ENCODE data around the gene GARIN1A. TPM values are rescaled to one million over a fixed set of nuclear protein-coding genes. Genes with fewer than 3 reads are reported as not detected.
A peak's percentile ranks its signal among the peaks of the same experiment; 100 is the strongest.
"Not testable (repeated sequence)": the region's sequence is repeated elsewhere in the genome, so short reads cannot be mapped to it uniquely, and the experiment has no call there.

GARIN1A gene
- polyA plus RNA-seq, 1 donor = 1.6 TPM

- H3K27ac ChIP-seq (ENCODE audit: low read length); H3K27me3 ChIP-seq (ENCODE audit: control insufficient read depth, insufficient read depth, low read length); H3K4me3 ChIP-seq (ENCODE audit: low read length); DNase-seq; H3K4me1 ChIP-seq (ENCODE audit: control insufficient read depth, insufficient read depth, low read length); H3K9me3 ChIP-seq (ENCODE audit: control insufficient read depth, low read depth, low read length); H3K36me3 ChIP-seq (ENCODE audit: control insufficient read depth, insufficient read depth, low read length): not testable (repeated sequence)
- no CpG with 5 or more reads among the region's 5 CpGs for WGBS (ENCODE audit: insufficient coverage, low lambda C conversion rate)
These were observed 13.7 kb upstream of the GARIN1A start for GRCh38 chr7:128658428-128658827.

GRCh38 chr7:128660596-128660995 is 11.5 kb upstream of the GARIN1A start:
- Histone ChIP-seq H3K9me3 (ENCODE audit: control insufficient read depth, low read depth, low read length) (peaks cover 2% of the 10 kb centered on the region), H3K27me3 (ENCODE audit: control insufficient read depth, insufficient read depth, low read length) (no peaks in the 10 kb centered on the region), H3K4me3 (ENCODE audit: low read length) (no peak overlapping the region), H3K36me3 (ENCODE audit: control insufficient read depth, insufficient read depth, low read length) (no peaks in the 10 kb centered on the region), H3K4me1 (ENCODE audit: control insufficient read depth, insufficient read depth, low read length) (no peaks in the 10 kb centered on the region), H3K27ac (ENCODE audit: low read length) (no peak overlapping the region)
- no peak for DNase-seq
- WGBS (ENCODE audit: insufficient coverage, low lambda C conversion rate) = 100% methylated on average over 1 of the region's 3 CpGs

- H3K4me1 ChIP-seq (ENCODE audit: control insufficient read depth, insufficient read depth, low read length) = no peaks in the 10 kb centered on the region
These were observed 10.6 kb upstream of the GARIN1A start for GRCh38 chr7:128661446-128661845.

GRCh38 chr7:128662091-128662490 is 10.0 kb upstream of the GARIN1A start:
- WGBS (ENCODE audit: insufficient coverage, low lambda C conversion rate) = 100% methylated on average over 1 of the region's 3 CpGs

More at GRCh38 chr7:128661446-128661845, 10.6 kb upstream of the GARIN1A start:
- Histone ChIP-seq H3K27ac (ENCODE audit: low read length) (no peak overlapping the region), H3K9me3 (ENCODE audit: control insufficient read depth, low read depth, low read length) (peaks cover 2% of the 10 kb centered on the region), H3K4me3 (ENCODE audit: low read length) (no peak overlapping the region), H3K36me3 (ENCODE audit: control insufficient read depth, insufficient read depth, low read length) (no peaks in the 10 kb centered on the region), H3K27me3 (ENCODE audit: control insufficient read depth, insufficient read depth, low read length) (no peaks in the 10 kb centered on the region)
- no peak for DNase-seq
- WGBS (ENCODE audit: insufficient coverage, low lambda C conversion rate) = 100% methylated on average over 3 of the region's 5 CpGs

GRCh38 chr7:128663223-128663622 is 8.9 kb upstream of the GARIN1A start:
- H3K27ac ChIP-seq (ENCODE audit: low read length); H3K9me3 ChIP-seq (ENCODE audit: control insufficient read depth, low read depth, low read length): not testable (repeated sequence)
- WGBS (ENCODE audit: insufficient coverage, low lambda C conversion rate) = no CpG with 5 or more reads among the region's 3 CpGs

More at GRCh38 chr7:128662091-128662490, 10.0 kb upstream of the GARIN1A start:
- Histone ChIP-seq H3K4me3 (ENCODE audit: low read length) (no peak overlapping the region), H3K4me1 (ENCODE audit: control insufficient read depth, insufficient read depth, low read length) (no peaks in the 10 kb centered on the region), H3K36me3 (ENCODE audit: control insufficient read depth, insufficient read depth, low read length) (no peaks in the 10 kb centered on the region), H3K27me3 (ENCODE audit: control insufficient read depth, insufficient read depth, low read length) (no peaks in the 10 kb centered on the region), H3K27ac (ENCODE audit: low read length) (no peak overlapping the region), H3K9me3 (ENCODE audit: control insufficient read depth, low read depth, low read length) (peaks cover 2% of the 10 kb centered on the region)
- DNase-seq = no peak

GRCh38 chr7:128665057-128665456 is 7.0 kb upstream of the GARIN1A start:
- no peaks in the 10 kb centered on the region for H3K4me1 ChIP-seq (ENCODE audit: control insufficient read depth, insufficient read depth, low read length)
- no peaks in the 10 kb centered on the region for H3K36me3 ChIP-seq (ENCODE audit: control insufficient read depth, insufficient read depth, low read length)
- no peak for DNase-seq
- H3K4me3 ChIP-seq (ENCODE audit: low read length) = no peak overlapping the region
- WGBS (ENCODE audit: insufficient coverage, low lambda C conversion rate) = 50% methylated on average over 1 of the region's 1 CpG
- no peaks in the 10 kb centered on the region for H3K27me3 ChIP-seq (ENCODE audit: control insufficient read depth, insufficient read depth, low read length)
- H3K27ac ChIP-seq (ENCODE audit: low read length) = no peak overlapping the region
- peaks cover 2% of the 10 kb centered on the region for H3K9me3 ChIP-seq (ENCODE audit: control insufficient read depth, low read depth, low read length)

More at GRCh38 chr7:128663223-128663622, 8.9 kb upstream of the GARIN1A start:
- not testable (repeated sequence) for H3K4me3 ChIP-seq (ENCODE audit: low read length); H3K27me3 ChIP-seq (ENCODE audit: control insufficient read depth, insufficient read depth, low read length); DNase-seq; H3K4me1 ChIP-seq (ENCODE audit: control insufficient read depth, insufficient read depth, low read length); H3K36me3 ChIP-seq (ENCODE audit: control insufficient read depth, insufficient read depth, low read length)

GRCh38 chr7:128666200-128666599 is 5.9 kb upstream of the GARIN1A start:
- H3K27ac ChIP-seq (ENCODE audit: low read length) = no peak overlapping the region
- no peak for DNase-seq
- H3K9me3 ChIP-seq (ENCODE audit: control insufficient read depth, low read depth, low read length) = peaks cover 2% of the 10 kb centered on the region
- H3K4me3 ChIP-seq (ENCODE audit: low read length) = no peak overlapping the region
- no peaks in the 10 kb centered on the region for H3K36me3 ChIP-seq (ENCODE audit: control insufficient read depth, insufficient read depth, low read length)
- 67% methylated on average over 1 of the region's 8 CpGs for WGBS (ENCODE audit: insufficient coverage, low lambda C conversion rate)
- H3K4me1 ChIP-seq (ENCODE audit: control insufficient read depth, insufficient read depth, low read length) = no peaks in the 10 kb centered on the region
- no peaks in the 10 kb centered on the region for H3K27me3 ChIP-seq (ENCODE audit: control insufficient read depth, insufficient read depth, low read length)

- no peaks in the 10 kb centered on the region for H3K36me3 ChIP-seq (ENCODE audit: control insufficient read depth, insufficient read depth, low read length)
- no peak overlapping the region for H3K4me3 ChIP-seq (ENCODE audit: low read length)
- no CpG with 5 or more reads among the region's 7 CpGs for WGBS (ENCODE audit: insufficient coverage, low lambda C conversion rate)
- H3K27me3 ChIP-seq (ENCODE audit: control insufficient read depth, insufficient read depth, low read length) = no peaks in the 10 kb centered on the region
- peak in 1 of 2 donors; percentile 16 for DNase-seq
- no peak overlapping the region for H3K27ac ChIP-seq (ENCODE audit: low read length)
- no peaks in the 10 kb centered on the region for H3K9me3 ChIP-seq (ENCODE audit: control insufficient read depth, low read depth, low read length)
- H3K4me1 ChIP-seq (ENCODE audit: control insufficient read depth, insufficient read depth, low read length) = no peaks in the 10 kb centered on the region
These were observed 930 bp downstream of the GARIN1A start for GRCh38 chr7:128672927-128673517.

GRCh38 chr7:128673571-128673970 is 1.5 kb downstream of the GARIN1A start:
- H3K9me3 ChIP-seq (ENCODE audit: control insufficient read depth, low read depth, low read length) = no peaks in the 10 kb centered on the region
- 100% methylated on average over 1 of the region's 6 CpGs for WGBS (ENCODE audit: insufficient coverage, low lambda C conversion rate)
- no peak overlapping the region for H3K4me3 ChIP-seq (ENCODE audit: low read length)
- DNase-seq = no peak
- no peak overlapping the region for H3K27ac ChIP-seq (ENCODE audit: low read length)
- H3K36me3 ChIP-seq (ENCODE audit: control insufficient read depth, insufficient read depth, low read length) = no peaks in the 10 kb centered on the region
- no peaks in the 10 kb centered on the region for H3K27me3 ChIP-seq (ENCODE audit: control insufficient read depth, insufficient read depth, low read length)
- H3K4me1 ChIP-seq (ENCODE audit: control insufficient read depth, insufficient read depth, low read length) = no peaks in the 10 kb centered on the region

- H3K27me3 ChIP-seq (ENCODE audit: control insufficient read depth, insufficient read depth, low read length) = no peaks in the 10 kb centered on the region
- H3K4me1 ChIP-seq (ENCODE audit: control insufficient read depth, insufficient read depth, low read length) = no peaks in the 10 kb centered on the region
- H3K36me3 ChIP-seq (ENCODE audit: control insufficient read depth, insufficient read depth, low read length) = no peaks in the 10 kb centered on the region
- no peaks in the 10 kb centered on the region for H3K9me3 ChIP-seq (ENCODE audit: control insufficient read depth, low read depth, low read length)
- H3K27ac ChIP-seq (ENCODE audit: low read length) = no peak overlapping the region
- DNase-seq = no peak
- no peak overlapping the region for H3K4me3 ChIP-seq (ENCODE audit: low read length)
- no CpG with 5 or more reads among the region's 4 CpGs for WGBS (ENCODE audit: insufficient coverage, low lambda C conversion rate)
These were observed 4.6 kb downstream of the GARIN1A start for GRCh38 chr7:128676665-128677064.

- no peaks in the 10 kb centered on the region for H3K4me1 ChIP-seq (ENCODE audit: control insufficient read depth, insufficient read depth, low read length)
- DNase-seq = no peak
- H3K27me3 ChIP-seq (ENCODE audit: control insufficient read depth, insufficient read depth, low read length) = no peaks in the 10 kb centered on the region
- H3K4me3 ChIP-seq (ENCODE audit: low read length) = no peak overlapping the region
- no peaks in the 10 kb centered on the region for H3K9me3 ChIP-seq (ENCODE audit: control insufficient read depth, low read depth, low read length)
- H3K27ac ChIP-seq (ENCODE audit: low read length) = no peak overlapping the region
- WGBS (ENCODE audit: insufficient coverage, low lambda C conversion rate) = 82% methylated on average over 3 of the region's 6 CpGs
- no peaks in the 10 kb centered on the region for H3K36me3 ChIP-seq (ENCODE audit: control insufficient read depth, insufficient read depth, low read length)
These were observed 7.8 kb downstream of the GARIN1A start for GRCh38 chr7:128679920-128680319.

All from large intestine (tissue), 3 donors.